ENCODE measurements around the gene ITGA7.

ITGA7 gene

GRCh38 chr12:55707841-55708694 lies at the start of gene ITGA7:
Gene ITGA7 (minus strand): TSS chr12:55707904. CDS start chr12:55707682, 222 bp downstream.
- Histone ChIP-seq H3K9me3 (ENCODE audit: control insufficient read depth in 2 of 2, low read length in 2 of 2) (no peaks in the 10 kb centered on the region), H3K27me3 (ENCODE audit: control insufficient read depth in 2 of 2, insufficient read depth in 2 of 2, low read length in 2 of 2) (peaks cover 10 to 11% of the 10 kb centered on the region in 2 donors), H3K9ac (ENCODE audit: low read depth in 1 of 2, low read length in 2 of 2) (peak within 1 kb of the TSS; percentile 28 to 37), H3K4me3 (ENCODE audit: low read length in 2 of 2) (peak within 1 kb of the TSS; percentile 59 to 70), H3K4me1 (ENCODE audit: control insufficient read depth in 2 of 2, insufficient read depth in 2 of 2, low read length in 2 of 2) (peaks cover 9 to 10% of the 10 kb centered on the region in 2 donors), H3K36me3 (ENCODE audit: control insufficient read depth in 2 of 2, insufficient read depth in 2 of 2, low read length in 2 of 2) (no peaks in the 10 kb centered on the region), H3K27ac (ENCODE audit: low read depth in 2 of 2, low read length in 2 of 2) (peak within 1 kb of the TSS; percentile 35 to 40)

GRCh38 chr12:55755246-55755645 lies 47.5 kb upstream of the ITGA7 start:
- Histone ChIP-seq H3K27ac (ENCODE audit: low read depth in 2 of 2, low read length in 2 of 2) (no peak overlapping the region), H3K4me1 (ENCODE audit: control insufficient read depth in 2 of 2, insufficient read depth in 2 of 2, low read length in 2 of 2) (no peaks in the 10 kb centered on the region), H3K36me3 (ENCODE audit: control insufficient read depth in 2 of 2, insufficient read depth in 2 of 2, low read length in 2 of 2) (peaks cover 47 to 66% of the 10 kb centered on the region in 2 donors), H3K4me3 (ENCODE audit: low read length in 2 of 2) (no peak overlapping the region), H3K9ac (ENCODE audit: low read depth in 1 of 2, low read length in 2 of 2) (no peak overlapping the region), H3K27me3 (ENCODE audit: control insufficient read depth in 2 of 2, insufficient read depth in 2 of 2, low read length in 2 of 2) (no peaks in the 10 kb centered on the region), H3K9me3 (ENCODE audit: control insufficient read depth in 2 of 2, low read length in 2 of 2) (no peaks in the 10 kb centered on the region)

- no peak overlapping the region for H3K27ac ChIP-seq (ENCODE audit: low read depth in 2 of 2, low read length in 2 of 2)
These were observed 40.7 kb upstream of the ITGA7 start for GRCh38 chr12:55748230-55748993.

GRCh38 chr12:55746913-55747231 lies 39.2 kb upstream of the ITGA7 start:
- H3K4me3 ChIP-seq (ENCODE audit: low read length in 2 of 2), result no peak overlapping the region
- no peak overlapping the region for H3K9ac ChIP-seq (ENCODE audit: low read depth in 1 of 2, low read length in 2 of 2)
- H3K27ac ChIP-seq (ENCODE audit: low read depth in 2 of 2, low read length in 2 of 2), result no peak overlapping the region
- H3K9me3 ChIP-seq (ENCODE audit: control insufficient read depth in 2 of 2, low read length in 2 of 2), result no peaks in the 10 kb centered on the region
- H3K4me1 ChIP-seq (ENCODE audit: control insufficient read depth in 2 of 2, insufficient read depth in 2 of 2, low read length in 2 of 2), result peaks cover 10 to 11% of the 10 kb centered on the region in 2 donors
- H3K36me3 ChIP-seq (ENCODE audit: control insufficient read depth in 2 of 2, insufficient read depth in 2 of 2, low read length in 2 of 2), result peaks cover 8 to 10% of the 10 kb centered on the region in 2 donors
- peaks cover 5 to 8% of the 10 kb centered on the region in 2 donors for H3K27me3 ChIP-seq (ENCODE audit: control insufficient read depth in 2 of 2, insufficient read depth in 2 of 2, low read length in 2 of 2)

More at GRCh38 chr12:55748230-55748993, 40.7 kb upstream of the ITGA7 start:
- Histone ChIP-seq H3K36me3 (ENCODE audit: control insufficient read depth in 2 of 2, insufficient read depth in 2 of 2, low read length in 2 of 2) (peaks cover 23 to 24% of the 10 kb centered on the region in 2 donors), H3K27me3 (ENCODE audit: control insufficient read depth in 2 of 2, insufficient read depth in 2 of 2, low read length in 2 of 2) (peaks cover 5% of the 10 kb centered on the region in 2 donors), H3K4me1 (ENCODE audit: control insufficient read depth in 2 of 2, insufficient read depth in 2 of 2, low read length in 2 of 2) (peaks cover 7 to 9% of the 10 kb centered on the region in 2 donors), H3K9me3 (ENCODE audit: control insufficient read depth in 2 of 2, low read length in 2 of 2) (no peaks in the 10 kb centered on the region), H3K9ac (ENCODE audit: low read depth in 1 of 2, low read length in 2 of 2) (no peak overlapping the region), H3K4me3 (ENCODE audit: low read length in 2 of 2) (no peak overlapping the region)

- H3K27ac ChIP-seq (ENCODE audit: low read depth in 2 of 2, low read length in 2 of 2), result peak overlapping the region in 1 of 2 donors; percentile 6
- no peak overlapping the region for H3K4me3 ChIP-seq (ENCODE audit: low read length in 2 of 2)
- H3K4me1 ChIP-seq (ENCODE audit: control insufficient read depth in 2 of 2, insufficient read depth in 2 of 2, low read length in 2 of 2), result peaks cover 10 to 11% of the 10 kb centered on the region in 2 donors
- no peaks in the 10 kb centered on the region for H3K9me3 ChIP-seq (ENCODE audit: control insufficient read depth in 2 of 2, low read length in 2 of 2)
- no peak overlapping the region for H3K9ac ChIP-seq (ENCODE audit: low read depth in 1 of 2, low read length in 2 of 2)
- peaks cover 3 to 5% of the 10 kb centered on the region in 2 donors for H3K36me3 ChIP-seq (ENCODE audit: control insufficient read depth in 2 of 2, insufficient read depth in 2 of 2, low read length in 2 of 2)
- H3K27me3 ChIP-seq (ENCODE audit: control insufficient read depth in 2 of 2, insufficient read depth in 2 of 2, low read length in 2 of 2), result peaks cover 5 to 10% of the 10 kb centered on the region in 2 donors
These were observed 38.6 kb upstream of the ITGA7 start for GRCh38 chr12:55746174-55746912.

- H3K27me3 ChIP-seq (ENCODE audit: control insufficient read depth in 2 of 2, insufficient read depth in 2 of 2, low read length in 2 of 2), result peaks cover 5 to 10% of the 10 kb centered on the region in 2 donors
- H3K9ac ChIP-seq (ENCODE audit: low read depth in 1 of 2, low read length in 2 of 2), result no peak overlapping the region
- peak overlapping the region in 1 of 2 donors; percentile 33 for H3K4me3 ChIP-seq (ENCODE audit: low read length in 2 of 2)
- H3K4me1 ChIP-seq (ENCODE audit: control insufficient read depth in 2 of 2, insufficient read depth in 2 of 2, low read length in 2 of 2), result peaks cover 10 to 11% of the 10 kb centered on the region in 2 donors
- H3K9me3 ChIP-seq (ENCODE audit: control insufficient read depth in 2 of 2, low read length in 2 of 2), result no peaks in the 10 kb centered on the region
- H3K36me3 ChIP-seq (ENCODE audit: control insufficient read depth in 2 of 2, insufficient read depth in 2 of 2, low read length in 2 of 2), result peaks cover 0 to 5% of the 10 kb centered on the region in 2 donors
- peak overlapping the region in 1 of 2 donors; percentile 6 for H3K27ac ChIP-seq (ENCODE audit: low read depth in 2 of 2, low read length in 2 of 2)
These were observed 37.9 kb upstream of the ITGA7 start for GRCh38 chr12:55745361-55746173.

GRCh38 chr12:55744340-55745030 lies 36.8 kb upstream of the ITGA7 start:
- no peaks in the 10 kb centered on the region for H3K9me3 ChIP-seq (ENCODE audit: control insufficient read depth in 2 of 2, low read length in 2 of 2)
- H3K27ac ChIP-seq (ENCODE audit: low read depth in 2 of 2, low read length in 2 of 2), result no peak overlapping the region
- peaks cover 10 to 11% of the 10 kb centered on the region in 2 donors for H3K4me1 ChIP-seq (ENCODE audit: control insufficient read depth in 2 of 2, insufficient read depth in 2 of 2, low read length in 2 of 2)
- H3K9ac ChIP-seq (ENCODE audit: low read depth in 1 of 2, low read length in 2 of 2), result peak overlapping the region; percentile 4 to 47
- peaks cover 0 to 5% of the 10 kb centered on the region in 2 donors for H3K36me3 ChIP-seq (ENCODE audit: control insufficient read depth in 2 of 2, insufficient read depth in 2 of 2, low read length in 2 of 2)
- H3K27me3 ChIP-seq (ENCODE audit: control insufficient read depth in 2 of 2, insufficient read depth in 2 of 2, low read length in 2 of 2), result peaks cover 5 to 10% of the 10 kb centered on the region in 2 donors
- peak overlapping the region; percentile 66 to 72 for H3K4me3 ChIP-seq (ENCODE audit: low read length in 2 of 2)

GRCh38 chr12:55743406-55744339 lies 36.0 kb upstream of the ITGA7 start:
- Histone ChIP-seq H3K36me3 (ENCODE audit: control insufficient read depth in 2 of 2, insufficient read depth in 2 of 2, low read length in 2 of 2) (no peaks in the 10 kb centered on the region), H3K27me3 (ENCODE audit: control insufficient read depth in 2 of 2, insufficient read depth in 2 of 2, low read length in 2 of 2) (peaks cover 5 to 10% of the 10 kb centered on the region in 2 donors), H3K4me3 (ENCODE audit: low read length in 2 of 2) (peak overlapping the region; percentile 66 to 72), H3K9ac (ENCODE audit: low read depth in 1 of 2, low read length in 2 of 2) (peak overlapping the region; percentile 47 to 57), H3K9me3 (ENCODE audit: control insufficient read depth in 2 of 2, low read length in 2 of 2) (no peaks in the 10 kb centered on the region), H3K27ac (ENCODE audit: low read depth in 2 of 2, low read length in 2 of 2) (peak overlapping the region in 1 of 2 donors; percentile 23), H3K4me1 (ENCODE audit: control insufficient read depth in 2 of 2, insufficient read depth in 2 of 2, low read length in 2 of 2) (peaks cover 10 to 11% of the 10 kb centered on the region in 2 donors)

Data from mucosa of rectum (tissue), 2 donors.